Prostate gland (tissue), 2 donors: ENCODE measurements around the gene CCND2. TPM values are rescaled to one million over a fixed set of nuclear protein-coding genes. Genes with fewer than 3 reads are reported as not detected.

ENCODE experiments used
- DNase-seq: peaks from one replicate; pipeline ENCODE4 v3.0.0-alpha.2; 2019; ENCODE audit warnings: low spot score
- H3K27ac ChIP-seq, 2 donors: fragments of 200-600 bp; sonication (generic); 2 replicates each; pipeline ENCODE4 v1.5.1; 2017 to 2019
- H3K27me3 ChIP-seq: fragments of 200-600 bp; sonication (generic); replicated peaks from 2 replicates; pipeline ENCODE4 v1.5.1; 2019; ENCODE audit not compliant: insufficient read depth
- H3K36me3 ChIP-seq, 2 donors: fragments of 200-600 bp; sonication (generic); 1 replicate in 1 of 2; 2 replicates in 1 of 2; pipeline versions ENCODE4 v1.5.1 to v1.8.1; 2017 to 2019
- H3K4me1 ChIP-seq: fragments of 200-600 bp; sonication (generic); replicated peaks from 2 replicates; pipeline ENCODE4 v1.5.1; 2019
- H3K4me3 ChIP-seq, 2 donors: fragments of 200-600 bp; sonication (generic); 2 replicates each; pipeline ENCODE4 v1.5.1; 2017 to 2019
- H3K9me3 ChIP-seq: fragments of 200-600 bp; sonication (generic); 2 replicates; pipeline ENCODE4 v1.5.1; 2017
- POLR2A ChIP-seq: fragments of 450-650 bp; IDR thresholded peaks from one replicate; pipeline ENCODE4 v1.6.1; 2016; ENCODE audit warnings: antibody characterized with exemption, mild to moderate bottlenecking
- POLR2AphosphoS5 ChIP-seq: sonication (generic); formaldehyde crosslinking; IDR thresholded peaks from one replicate; pipeline ENCODE4 v1.6.1; 2017; ENCODE audit warnings: antibody characterized with exemption
- WGBS: methylation state at CpG from one replicate; pipeline ENCODE4 v1.1.5; 2018; 5-methylcytosine and 5-hydroxymethylcytosine counted together
- intact Hi-C: fragments of 100-400 bp; cut with DNase I; formaldehyde crosslinking; loops from one replicate; pipeline ENCODE4 v1.14.2; 2022
- total RNA-seq, 2 donors: library from RNA; depleted of rRNA; stranded (reverse); fragments of >200 nt; gene quantifications; one replicate each; pipeline ENCODE4 v1.1.0, GENCODE V29; 2016
- TF ChIP-seq, protein P1 (sequence below), 4 experiments: fragments of 200-600 bp in 2 of 4; fragments of 450-650 bp in 2 of 4; sonication (generic) in 2 of 4; IDR thresholded peaks; 1 replicate in 3 of 4; 2 replicates in 1 of 4; pipeline ENCODE4 v1.5.1; 2016 to 2019; ENCODE audit warnings: antibody characterized with exemption in 4 of 4, mild to moderate bottlenecking in 2 of 4, moderate library complexity in 2 of 4

CCND2 gene
- total RNA-seq, 2 donors from 2014 or later, result 31.6 to 46.1 TPM

DNA sequence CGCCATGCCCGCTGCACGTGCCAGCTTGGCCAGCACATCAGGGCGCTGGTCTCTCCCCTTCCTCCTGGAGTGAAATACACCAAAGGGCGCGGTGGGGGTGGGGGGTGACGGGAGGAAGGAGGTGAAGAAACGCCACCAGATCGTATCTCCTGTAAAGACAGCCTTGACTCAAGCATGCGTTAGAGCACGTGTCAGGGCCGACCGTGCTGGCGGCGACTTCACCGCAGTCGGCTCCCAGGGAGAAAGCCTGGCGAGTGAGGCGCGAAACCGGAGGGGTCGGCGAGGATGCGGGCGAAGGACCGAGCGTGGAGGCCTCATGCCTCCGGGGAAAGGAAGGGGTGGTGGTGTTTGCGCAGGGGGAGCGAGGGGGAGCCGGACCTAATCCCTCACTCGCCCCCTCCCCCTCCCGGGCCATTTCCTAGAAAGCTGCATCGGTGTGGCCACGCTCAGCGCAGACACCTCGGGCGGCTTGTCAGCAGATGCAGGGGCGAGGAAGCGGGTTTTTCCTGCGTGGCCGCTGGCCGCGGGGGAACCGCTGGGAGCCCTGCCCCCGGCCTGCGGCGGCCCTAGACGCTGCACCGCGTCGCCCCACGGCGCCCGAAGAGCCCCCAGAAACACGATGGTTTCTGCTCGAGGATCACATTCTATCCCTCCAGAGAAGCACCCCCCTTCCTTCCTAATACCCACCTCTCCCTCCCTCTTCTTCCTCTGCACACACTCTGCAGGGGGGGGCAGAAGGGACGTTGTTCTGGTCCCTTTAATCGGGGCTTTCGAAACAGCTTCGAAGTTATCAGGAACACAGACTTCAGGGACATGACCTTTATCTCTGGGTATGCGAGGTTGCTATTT lies 914 bp upstream of the CCND2 start:
- no peak for DNase-seq
- H3K9me3 ChIP-seq, result no peaks in the 10 kb centered on the region
- peak overlapping the region; percentile 45 to 57 for H3K4me3 ChIP-seq
- H3K36me3 ChIP-seq, result no peaks in the 10 kb centered on the region
- intact Hi-C loops, result loop anchor here (5.0 kb wide), 1 partner anchor 400 kb away; the partner anchor contains the start of gene PARP11
- WGBS, result under 1% methylated on average over 60 of the region's 62 CpGs
- H3K4me1 ChIP-seq, result no peaks in the 10 kb centered on the region
- no peak for TF ChIP-seq POLR2A
- TF ChIP-seq, protein P1, sequence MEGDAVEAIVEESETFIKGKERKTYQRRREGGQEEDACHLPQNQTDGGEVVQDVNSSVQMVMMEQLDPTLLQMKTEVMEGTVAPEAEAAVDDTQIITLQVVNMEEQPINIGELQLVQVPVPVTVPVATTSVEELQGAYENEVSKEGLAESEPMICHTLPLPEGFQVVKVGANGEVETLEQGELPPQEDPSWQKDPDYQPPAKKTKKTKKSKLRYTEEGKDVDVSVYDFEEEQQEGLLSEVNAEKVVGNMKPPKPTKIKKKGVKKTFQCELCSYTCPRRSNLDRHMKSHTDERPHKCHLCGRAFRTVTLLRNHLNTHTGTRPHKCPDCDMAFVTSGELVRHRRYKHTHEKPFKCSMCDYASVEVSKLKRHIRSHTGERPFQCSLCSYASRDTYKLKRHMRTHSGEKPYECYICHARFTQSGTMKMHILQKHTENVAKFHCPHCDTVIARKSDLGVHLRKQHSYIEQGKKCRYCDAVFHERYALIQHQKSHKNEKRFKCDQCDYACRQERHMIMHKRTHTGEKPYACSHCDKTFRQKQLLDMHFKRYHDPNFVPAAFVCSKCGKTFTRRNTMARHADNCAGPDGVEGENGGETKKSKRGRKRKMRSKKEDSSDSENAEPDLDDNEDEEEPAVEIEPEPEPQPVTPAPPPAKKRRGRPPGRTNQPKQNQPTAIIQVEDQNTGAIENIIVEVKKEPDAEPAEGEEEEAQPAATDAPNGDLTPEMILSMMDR (IDR thresholded peaks at IDR 0.05), result no peak
- TF ChIP-seq POLR2AphosphoS5, result no peak
- peak overlapping the region; percentile 82 to 88 for H3K27ac ChIP-seq
- peaks cover 4% of the 10 kb centered on the region for H3K27me3 ChIP-seq

DNA sequence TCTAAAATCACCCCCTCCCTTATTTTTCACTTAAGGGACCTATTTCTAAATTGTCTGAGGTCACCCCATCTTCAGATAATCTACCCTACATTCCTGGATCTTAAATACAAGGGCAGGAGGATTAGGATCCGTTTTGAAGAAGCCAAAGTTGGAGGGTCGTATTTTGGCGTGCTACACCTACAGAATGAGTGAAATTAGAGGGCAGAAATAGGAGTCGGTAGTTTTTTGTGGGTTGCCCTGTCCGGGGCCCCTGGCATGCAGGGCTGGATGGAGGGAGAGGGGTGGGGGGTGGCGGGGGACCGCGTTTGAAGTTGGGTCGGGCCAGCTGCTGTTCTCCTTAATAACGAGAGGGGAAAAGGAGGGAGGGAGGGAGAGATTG lies 300 bp upstream of the CCND2 start:
- H3K4me3 ChIP-seq, result peak overlapping the region; percentile 45 to 57
- H3K4me1 ChIP-seq, result no peaks in the 10 kb centered on the region
- intact Hi-C loops, result loop anchor here (5.0 kb wide), 1 partner anchor 401 kb away; the partner anchor contains the start of gene PARP11
- WGBS, result 2% methylated on average over 10 of the region's 10 CpGs
- no peaks in the 10 kb centered on the region for H3K9me3 ChIP-seq
- no peak for DNase-seq
- peaks cover 4% of the 10 kb centered on the region for H3K27me3 ChIP-seq
- H3K27ac ChIP-seq, result peak overlapping the region; percentile 82 to 88
- TF ChIP-seq POLR2A (no peak), POLR2AphosphoS5 (no peak)
- TF ChIP-seq, protein P1 (IDR thresholded peaks at IDR 0.05), result no peak
- H3K36me3 ChIP-seq, result no peaks in the 10 kb centered on the region

DNA sequence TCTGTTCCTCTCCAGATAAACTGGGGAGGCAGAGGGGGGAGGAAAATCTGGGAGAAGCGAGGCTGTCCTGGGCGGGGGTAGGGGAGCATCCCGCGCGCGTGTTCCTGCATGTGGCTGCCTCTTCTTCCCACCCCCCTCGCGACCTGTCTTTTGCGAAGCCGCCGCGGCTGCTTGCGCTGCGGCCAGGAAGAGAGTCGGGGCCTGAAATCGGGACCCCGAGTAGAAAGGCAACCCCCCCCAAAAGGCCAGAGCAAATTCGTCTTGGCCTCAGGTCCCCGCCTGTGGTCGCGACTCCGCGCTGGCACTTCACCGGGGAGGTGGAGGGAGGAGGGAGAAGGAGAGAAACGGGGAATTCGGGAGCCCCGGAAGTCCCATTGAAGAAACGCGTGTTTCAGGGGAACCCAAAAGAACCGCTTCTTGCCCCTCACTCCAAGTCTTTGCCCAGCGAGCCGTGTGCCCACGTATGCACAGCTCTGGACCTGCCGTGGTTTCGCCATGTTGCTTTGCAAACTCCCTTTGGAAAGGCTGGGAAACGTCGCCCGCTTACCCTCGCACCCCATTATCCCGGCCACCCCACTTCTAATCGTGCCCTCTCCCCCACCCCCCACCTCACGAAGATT lies 944 bp downstream of the CCND2 start:
- TF ChIP-seq POLR2A (no peak), POLR2AphosphoS5 (no peak)
- TF ChIP-seq, protein P1 (IDR thresholded peaks at IDR 0.05), result no peak
- Histone ChIP-seq H3K4me3 (peak overlapping the region; percentile 45 to 57), H3K27ac (peak overlapping the region; percentile 82 to 88), H3K4me1 (no peaks in the 10 kb centered on the region), H3K27me3 (peaks cover 4% of the 10 kb centered on the region), H3K36me3 (no peaks in the 10 kb centered on the region), H3K9me3 (no peaks in the 10 kb centered on the region)
- 0% methylated on average over 42 of the region's 42 CpGs for WGBS
- intact Hi-C loops, result loop anchor here (5.0 kb wide), 5 partner anchors 167 to 402 kb away; partner anchors contain the start of gene PARP11
- DNase-seq, result no peak

DNA sequence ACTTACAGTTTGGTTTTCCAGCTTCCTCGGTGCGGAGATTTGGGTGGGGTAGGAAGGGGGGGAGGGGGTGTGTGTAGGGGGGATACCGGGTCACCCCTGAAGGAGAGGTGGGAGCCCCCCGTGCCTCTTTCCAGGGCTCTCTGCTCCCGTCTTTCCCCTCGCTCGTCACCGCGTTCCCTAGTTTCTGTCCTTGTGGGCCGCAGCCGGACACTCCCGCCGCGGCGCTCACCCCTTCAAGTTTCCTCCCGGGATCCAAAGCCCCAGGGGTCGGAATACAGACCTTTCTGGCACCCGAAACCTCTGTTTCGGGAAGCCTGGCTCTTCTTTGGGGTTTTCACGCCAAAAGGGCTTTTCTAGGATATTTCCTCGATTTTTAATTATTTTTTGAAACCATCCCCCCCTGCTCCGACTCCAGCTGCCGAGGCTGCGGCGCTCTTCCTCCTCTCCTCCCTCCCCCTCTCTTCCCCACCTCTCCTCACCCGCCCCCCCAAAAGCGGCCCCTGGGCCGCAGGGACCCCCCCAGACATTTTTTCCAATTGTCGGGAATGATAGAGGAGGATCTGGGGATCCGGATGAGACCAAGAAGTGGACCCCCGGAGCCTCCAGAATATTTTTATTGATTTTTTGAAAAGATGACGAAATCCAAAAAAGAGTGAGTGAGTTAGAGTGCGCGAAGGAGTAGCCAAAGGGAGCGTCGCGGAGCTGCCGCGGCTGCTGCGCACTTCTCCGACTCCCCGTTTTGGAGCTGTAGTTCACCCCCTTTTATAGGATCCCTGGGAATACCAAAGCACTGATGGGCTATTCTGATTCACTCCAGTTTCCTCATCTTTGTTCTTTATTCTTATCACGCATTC lies 1.7 kb downstream of the CCND2 start:
- TF ChIP-seq, protein P1 (IDR thresholded peaks at IDR 0.05), result no peak
- TF ChIP-seq POLR2A (no peak), POLR2AphosphoS5 (no peak)
- Histone ChIP-seq H3K27me3 (peaks cover 4% of the 10 kb centered on the region), H3K27ac (peak overlapping the region; percentile 82 to 88), H3K9me3 (no peaks in the 10 kb centered on the region), H3K36me3 (no peaks in the 10 kb centered on the region), H3K4me3 (peak overlapping the region; percentile 45 to 57), H3K4me1 (no peaks in the 10 kb centered on the region)
- no peak for DNase-seq
- intact Hi-C loops, result loop anchor here (5.0 kb wide), 4 partner anchors 168 to 388 kb away; no protein-coding TSS in a partner anchor
- WGBS, result 2% methylated on average over 43 of the region's 43 CpGs
